ENCODE data around the gene TMEM178B.

DNA sequence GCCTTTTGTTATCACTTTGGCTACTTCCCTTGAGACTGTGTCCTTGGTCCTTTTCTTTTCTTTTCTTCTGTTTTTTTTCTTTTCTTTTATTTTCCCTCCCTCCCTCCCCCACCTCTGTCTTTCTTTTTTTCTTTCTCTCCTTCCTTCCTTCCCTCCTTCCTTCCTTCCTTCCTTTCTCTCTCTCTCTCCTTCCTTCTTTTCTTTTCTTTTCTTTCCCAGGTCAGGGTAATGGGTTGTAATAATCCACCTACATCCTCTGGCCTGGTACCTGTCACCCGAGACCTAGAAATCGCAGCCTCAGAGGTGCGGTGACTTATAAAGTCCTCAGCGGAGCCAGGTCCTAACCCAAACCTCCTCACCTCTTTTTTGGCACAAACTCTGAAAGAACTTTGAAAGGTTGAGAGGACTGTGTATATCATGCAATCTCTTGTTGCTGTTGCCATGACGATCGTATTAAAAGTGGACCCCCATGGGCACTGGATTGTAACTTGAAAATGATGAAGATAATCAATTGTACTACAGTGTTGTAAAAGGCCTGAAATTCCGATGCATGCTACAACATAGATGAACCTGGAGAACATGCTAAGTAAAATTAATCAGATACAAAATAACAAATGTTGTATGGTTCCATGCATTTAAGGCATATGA lies 336.6 kb downstream of the TMEM178B start:
- no peak for TF ChIP-seq CTCF (IDR thresholded peaks at IDR 0.05; ENCODE audit: poor library complexity, severe bottlenecking)
- no peak for TF ChIP-seq EZH2 (IDR thresholded peaks at IDR 0.05; ENCODE audit: borderline replicate concordance, insufficient read depth, low read length, poor library complexity, severe bottlenecking)
- TF ChIP-seq EP300 (conservative IDR thresholded peaks at IDR 0.05; ENCODE audit: poor library complexity, severe bottlenecking), result no peak

Data from neural cell (in vitro differentiated cells).